Fibroblast of lung (primary cell): ENCODE results near the gene MYMX. TPM values are rescaled to one million over a fixed set of nuclear protein-coding genes. Genes with fewer than 3 reads are reported as not detected.
A peak's percentile ranks its signal among the peaks of the same experiment; 100 is the strongest.

Experiments used
- DNase-seq, 2 donors: peaks; one replicate each; pipeline versions ENCODE4 v3.0.0 to v3.0.0-alpha.2; 2010; ENCODE audit warnings: low read depth in 2 of 2
- H2AFZ ChIP-seq: 2 replicates; pipeline ENCODE4 v1.5.1; 2012; ENCODE audit warnings: low read length, control low read depth, inconsistent platforms
- H3K27ac ChIP-seq: 2 replicates; pipeline ENCODE4 v1.5.1; 2011; ENCODE audit warnings: low read length, control low read depth; ENCODE audit not compliant: insufficient read depth
- H3K27me3 ChIP-seq: 2 replicates; pipeline ENCODE4 v1.5.1; 2011; ENCODE audit warnings: mild to moderate bottlenecking, low read length; ENCODE audit not compliant: control insufficient read depth, insufficient read depth
- H3K36me3 ChIP-seq: 2 replicates; pipeline ENCODE4 v1.5.1; 2011; ENCODE audit warnings: low read length; ENCODE audit not compliant: control insufficient read depth, insufficient read depth
- H3K4me1 ChIP-seq: 2 replicates; pipeline ENCODE4 v1.5.1; 2011; ENCODE audit warnings: low read length; ENCODE audit not compliant: control insufficient read depth, insufficient read depth; ENCODE audit errors: extremely low read depth
- H3K4me2 ChIP-seq: 2 replicates; pipeline ENCODE4 v1.5.1; 2011; ENCODE audit warnings: low read length, control low read depth; ENCODE audit not compliant: insufficient read depth; ENCODE audit errors: extremely low read depth
- H3K4me3 ChIP-seq, 4 experiments: fragments of 200-600 bp in 1 of 4; sonication (generic) in 1 of 4; replicated peaks in 1 of 4; 2 replicates each; pipeline ENCODE4 v1.5.1; 2011 to 2016; ENCODE audit warnings: low read length in 4 of 4, low read depth in 3 of 4, mild to moderate bottlenecking in 3 of 4, control low read depth in 2 of 4, inconsistent platforms in 1 of 4, mixed read lengths in 1 of 4; ENCODE audit not compliant: insufficient read depth in 1 of 4; ENCODE audit errors: control extremely low read depth in 1 of 4
- H3K79me2 ChIP-seq: 2 replicates; pipeline ENCODE4 v1.5.1; 2012; ENCODE audit warnings: mild to moderate bottlenecking, low read length, inconsistent platforms; ENCODE audit not compliant: control insufficient read depth, insufficient read depth
- H3K9ac ChIP-seq: 2 replicates; pipeline ENCODE4 v1.5.1; 2011; ENCODE audit warnings: mild to moderate bottlenecking, low read length, control low read depth; ENCODE audit not compliant: insufficient read depth
- H3K9me3 ChIP-seq: 2 replicates; pipeline ENCODE4 v1.5.1; 2012; ENCODE audit warnings: low read depth, low read length; ENCODE audit not compliant: control insufficient read depth, insufficient read depth
- H4K20me1 ChIP-seq: 2 replicates; pipeline ENCODE4 v1.5.1; 2011; ENCODE audit warnings: low read length; ENCODE audit not compliant: control insufficient read depth, insufficient read depth; ENCODE audit errors: extremely low read depth
- CTCF ChIP-seq, 2 donors: IDR thresholded peaks in 1 of 2; conservative IDR thresholded peaks in 1 of 2; 1 replicate in 1 of 2; 2 replicates in 1 of 2; pipeline ENCODE4 v1.5.1; 2011 to 2012; ENCODE audit warnings: low read length in 2 of 2, control low read depth in 1 of 2, inconsistent platforms in 1 of 2, low read depth in 1 of 2, mild to moderate bottlenecking in 1 of 2
- EZH2 ChIP-seq: IDR thresholded peaks from 2 replicates; pipeline ENCODE4 v1.5.1; 2012; ENCODE audit warnings: low read length, control low read depth, mild to moderate bottlenecking; ENCODE audit errors: missing control alignments
- polyA plus RNA-seq, 2 donors: library from polyadenylated mRNA; depleted of rRNA in 1 of 2; stranded (reverse) in 1 of 2; unstranded in 1 of 2; fragments of >200 nt; gene quantifications; 2 replicates each; pipeline ENCODE4 v1.2.1, GENCODE V29; 2011 to 2012; ENCODE audit warnings: missing spikeins in 1 of 2
- total RNA-seq: library from RNA; depleted of rRNA; stranded (reverse); fragments of >200 nt; gene quantifications from 2 replicates; pipeline ENCODE4 v1.2.1, GENCODE V29; 2014

The MYMX gene
- total and polyA plus RNA-seq, 2 donors (not counting 1 experiment from before 2014, with no cell fraction given): not detected

- peaks cover 11% of the 10 kb centered on the region for H3K27me3 ChIP-seq
- no peaks in the 10 kb centered on the region for H3K79me2 ChIP-seq
- H3K9me3 ChIP-seq: no peaks in the 10 kb centered on the region
- no peaks in the 10 kb centered on the region for H3K36me3 ChIP-seq
- H3K4me1 ChIP-seq: peaks cover 2% of the 10 kb centered on the region
- no peak overlapping the region for H3K9ac ChIP-seq
- H3K4me3 ChIP-seq: no peak overlapping the region
- TF ChIP-seq EZH2: no peak
- no peak for TF ChIP-seq CTCF (conservative IDR thresholded peaks at IDR 0.05 in 1 of 2, IDR thresholded peaks at IDR 0.05 in 1 of 2; ENCODE audit: low read depth in 1 of 2, low read length in 2 of 2)
- H3K4me2 ChIP-seq: no peak overlapping the region
- DNase-seq: no peak
- H4K20me1 ChIP-seq: no peaks in the 10 kb centered on the region
- H3K27ac ChIP-seq: no peak overlapping the region
- H2AFZ ChIP-seq: no peak overlapping the region
Observed at GRCh38 chr6:44169886-44170570, 46.7 kb upstream of the MYMX start.

GRCh38 chr6:44171899-44172546, 44.7 kb upstream of the MYMX start:
- TF ChIP-seq EZH2 (no peak), CTCF (conservative IDR thresholded peaks at IDR 0.05 in 1 of 2, IDR thresholded peaks at IDR 0.05 in 1 of 2; ENCODE audit: low read depth in 1 of 2, low read length in 2 of 2) (no peak)
- no peaks in the 10 kb centered on the region for H3K36me3 ChIP-seq
- H3K9me3 ChIP-seq: no peaks in the 10 kb centered on the region
- H3K27ac ChIP-seq: no peak overlapping the region
- no peak overlapping the region for H2AFZ ChIP-seq
- H3K4me3 ChIP-seq: no peak overlapping the region
- no peak overlapping the region for H3K9ac ChIP-seq
- H3K4me2 ChIP-seq: no peak overlapping the region
- H3K27me3 ChIP-seq: peaks cover 6% of the 10 kb centered on the region
- H3K4me1 ChIP-seq: peaks cover 2% of the 10 kb centered on the region
- no peak for DNase-seq
- H3K79me2 ChIP-seq: no peaks in the 10 kb centered on the region
- H4K20me1 ChIP-seq: no peaks in the 10 kb centered on the region

- Histone ChIP-seq H2AFZ (no peak overlapping the region), H3K9me3 (no peaks in the 10 kb centered on the region), H3K4me1 (peaks cover 6% of the 10 kb centered on the region), H4K20me1 (no peaks in the 10 kb centered on the region), H3K9ac (no peak overlapping the region), H3K4me2 (no peak overlapping the region), H3K79me2 (no peaks in the 10 kb centered on the region), H3K27ac (no peak overlapping the region), H3K4me3 (no peak overlapping the region), H3K27me3 (peaks cover 6% of the 10 kb centered on the region), H3K36me3 (no peaks in the 10 kb centered on the region)
- TF ChIP-seq CTCF (conservative IDR thresholded peaks at IDR 0.05 in 1 of 2, IDR thresholded peaks at IDR 0.05 in 1 of 2; ENCODE audit: low read depth in 1 of 2, low read length in 2 of 2) (peak; percentile 92 to 96), EZH2 (no peak)
- peak; percentile 60 to 78 for DNase-seq
Observed at GRCh38 chr6:44172731-44173500, 43.8 kb upstream of the MYMX start.
